ENCODE measurements around the gene LAD1.

DNA sequence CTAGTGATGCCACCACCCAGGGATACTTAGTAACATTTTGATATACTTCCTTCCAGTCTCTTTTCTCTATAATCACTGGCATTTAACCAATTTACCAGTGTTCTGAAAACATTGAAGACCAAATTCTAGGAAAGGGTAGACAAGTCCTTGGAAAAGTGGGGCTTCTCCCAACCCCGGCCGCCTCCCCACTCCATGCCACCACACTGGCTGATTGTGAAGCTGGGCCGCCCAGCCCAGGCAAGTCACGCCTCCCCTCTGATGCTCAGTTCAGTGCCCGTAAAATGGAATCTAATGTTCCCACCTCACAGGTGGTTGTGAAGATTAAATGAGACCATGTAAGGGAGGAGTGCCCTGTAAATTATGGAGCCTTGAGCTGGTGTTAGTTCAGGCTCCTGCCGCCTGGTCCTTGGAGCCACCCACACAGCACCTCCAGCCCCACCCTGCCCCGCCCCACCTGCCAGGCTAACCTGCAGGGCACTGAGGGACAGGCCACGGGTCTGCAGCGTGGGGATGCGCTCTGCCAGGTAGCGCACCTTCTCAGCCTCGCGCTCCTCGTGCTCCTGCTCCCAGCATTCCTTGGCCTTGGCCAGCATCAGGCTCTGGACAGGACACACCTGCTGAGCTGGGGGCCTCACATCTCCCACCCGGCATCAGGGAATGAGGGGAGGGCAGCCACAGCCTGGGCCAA, 15.1 kb upstream of the LAD1 start:
- TF ChIP-seq POLR2A (IDR thresholded peaks at IDR 0.05; ENCODE audit: low read length) (no peak), GATA1 (IDR thresholded peaks at IDR 0.05; ENCODE audit: low read depth, low read length) (no peak)
